Measurements from ENCODE around the gene SEMA7A. TPM values are rescaled to one million over a fixed set of nuclear protein-coding genes. Genes with fewer than 3 reads are reported as not detected.

Gene SEMA7A
- total RNA-seq, 3 donors from 2014 or later: 0.80 to 1.3 (median 0.88) TPM

- no peaks in the 10 kb centered on the region for H3K27me3 ChIP-seq
- intact Hi-C loops (cut with DNase I; ENCODE audit: low total_unique reads): no loop called here
- H3K36me3 ChIP-seq: no peaks in the 10 kb centered on the region
- H3K9me3 ChIP-seq: no peaks in the 10 kb centered on the region
- peak overlapping the region; percentile 73 to 77 for H3K27ac ChIP-seq
- DNase-seq (ENCODE audit: low spot score in 2 of 2): no peak
- H3K4me3 ChIP-seq: no peak overlapping the region
- H3K4me1 ChIP-seq: peaks cover 0 to 10% of the 10 kb centered on the region in 2 donors
- TF ChIP-seq POLR2AphosphoS5 (IDR thresholded peaks at IDR 0.05): no peak
- no peak for TF ChIP-seq CTCF (IDR thresholded peaks at IDR 0.05)
- no peak for TF ChIP-seq POLR2A (IDR thresholded peaks at IDR 0.05)
Observed at GRCh38 chr15:74421302-74422245, 12.2 kb downstream of the SEMA7A start.

- intact Hi-C loops (cut with DNase I; ENCODE audit: low total_unique reads): no loop called here
- Histone ChIP-seq H3K4me1 (peaks cover 0 to 10% of the 10 kb centered on the region in 2 donors), H3K36me3 (no peaks in the 10 kb centered on the region), H3K9me3 (no peaks in the 10 kb centered on the region), H3K27me3 (no peaks in the 10 kb centered on the region), H3K4me3 (no peak overlapping the region), H3K27ac (no peak overlapping the region)
- peak in 1 of 2 donors; percentile 50 for DNase-seq (ENCODE audit: low spot score in 2 of 2)
- TF ChIP-seq POLR2AphosphoS5 (IDR thresholded peaks at IDR 0.05): no peak
Observed at GRCh38 chr15:74420193-74420905, 13.4 kb downstream of the SEMA7A start.

- no peaks in the 10 kb centered on the region for H3K36me3 ChIP-seq
- no peak overlapping the region for H3K4me3 ChIP-seq
- no peaks in the 10 kb centered on the region for H3K9me3 ChIP-seq
- peaks cover 0 to 10% of the 10 kb centered on the region in 2 donors for H3K4me1 ChIP-seq
- no peaks in the 10 kb centered on the region for H3K27me3 ChIP-seq
- no peak for TF ChIP-seq CTCF (IDR thresholded peaks at IDR 0.05)
- no peak overlapping the region for H3K27ac ChIP-seq
- no peak for DNase-seq (ENCODE audit: low spot score in 2 of 2)
- intact Hi-C loops (cut with DNase I; ENCODE audit: low total_unique reads): no loop called here
Observed at GRCh38 chr15:74419432-74419831, 14.3 kb downstream of the SEMA7A start.

- intact Hi-C loops (cut with DNase I; ENCODE audit: low total_unique reads): no loop called here
- Histone ChIP-seq H3K27me3 (no peaks in the 10 kb centered on the region), H3K4me1 (peaks cover 0 to 10% of the 10 kb centered on the region in 2 donors), H3K36me3 (no peaks in the 10 kb centered on the region), H3K9me3 (no peaks in the 10 kb centered on the region), H3K4me3 (no peak overlapping the region), H3K27ac (no peak overlapping the region)
- no peak for DNase-seq (ENCODE audit: low spot score in 2 of 2)
- TF ChIP-seq CTCF (IDR thresholded peaks at IDR 0.05): no peak
- TF ChIP-seq POLR2A (IDR thresholded peaks at IDR 0.05): no peak
- TF ChIP-seq POLR2AphosphoS5 (IDR thresholded peaks at IDR 0.05): no peak
Observed at GRCh38 chr15:74418575-74419338, 15.0 kb downstream of the SEMA7A start.

- Histone ChIP-seq H3K4me1 (peaks cover 0 to 10% of the 10 kb centered on the region in 2 donors), H3K27ac (no peak overlapping the region), H3K9me3 (no peaks in the 10 kb centered on the region), H3K36me3 (no peaks in the 10 kb centered on the region), H3K27me3 (no peaks in the 10 kb centered on the region), H3K4me3 (peak overlapping the region in 1 of 3 donors; percentile 19)
- DNase-seq (ENCODE audit: low spot score in 2 of 2): no peak
- intact Hi-C loops (cut with DNase I; ENCODE audit: low total_unique reads): no loop called here
- no peak for TF ChIP-seq POLR2A (IDR thresholded peaks at IDR 0.05)
- TF ChIP-seq CTCF (IDR thresholded peaks at IDR 0.05): no peak
Observed at GRCh38 chr15:74417670-74418069, 16.1 kb downstream of the SEMA7A start.
